ENCODE data around the gene HGFAC. TPM values are rescaled to one million over a fixed set of nuclear protein-coding genes. Genes with fewer than 3 reads are reported as not detected.

The HGFAC gene
- polyA plus RNA-seq, 4 donors, result 0.21 to 0.30 TPM; not detected in 2

GRCh38 chr4:3437998-3438846 lies 3.5 kb upstream of the HGFAC start:
- no peaks in the 10 kb centered on the region for H3K9me3 ChIP-seq (ENCODE audit: control insufficient read depth in 2 of 2, insufficient read depth in 1 of 2, low read depth in 1 of 2, low read length in 1 of 2)
- no peak for DNase-seq
- whole genome bisulfite sequencing, 3 donors, result 70 to 74% (median 73%) methylated on average over 20 to 28 of the region's 28 CpGs
- H3K4me1 ChIP-seq (ENCODE audit: control insufficient read depth in 3 of 3, insufficient read depth in 2 of 3, low read depth in 1 of 3, low read length in 2 of 3), result no peaks in the 10 kb centered on the region
- H3K4me3 ChIP-seq (ENCODE audit: low read depth in 1 of 3, low read length in 3 of 3), result no peak overlapping the region
- FAIRE-seq, result no peak
- peaks cover 0 to 4% (median 0%) of the 10 kb centered on the region in 3 donors for H3K36me3 ChIP-seq (ENCODE audit: control insufficient read depth in 3 of 3, insufficient read depth in 2 of 3, low read depth in 1 of 3, low read length in 3 of 3)
- H3K27ac ChIP-seq (ENCODE audit: low read depth in 1 of 3, low read length in 2 of 3), result no peak overlapping the region
- no peaks in the 10 kb centered on the region for H3K27me3 ChIP-seq (ENCODE audit: control insufficient read depth in 3 of 3, insufficient read depth in 3 of 3, low read length in 3 of 3)

DNA sequence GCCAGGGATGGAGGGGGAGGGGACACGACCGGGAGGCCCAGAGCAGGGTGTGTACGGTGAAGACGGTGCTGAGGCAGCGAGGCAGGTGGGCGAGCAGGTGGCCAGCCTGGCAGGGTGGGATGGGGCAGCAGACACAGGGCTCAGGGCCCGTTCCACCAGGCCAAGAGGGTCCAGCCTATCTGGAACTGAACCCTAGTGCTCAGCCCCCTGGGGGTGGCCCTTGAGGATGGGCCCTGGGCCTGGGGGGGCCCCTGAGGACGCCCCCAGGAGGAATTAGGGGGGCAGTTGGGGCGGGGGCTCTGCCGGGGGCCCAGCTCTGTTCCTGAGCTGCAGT lies 3.0 kb upstream of the HGFAC start:
- Histone ChIP-seq H3K36me3 (ENCODE audit: control insufficient read depth in 3 of 3, insufficient read depth in 2 of 3, low read depth in 1 of 3, low read length in 3 of 3) (no peaks in the 10 kb centered on the region), H3K27me3 (ENCODE audit: control insufficient read depth in 3 of 3, insufficient read depth in 3 of 3, low read length in 3 of 3) (no peaks in the 10 kb centered on the region), H3K9me3 (ENCODE audit: control insufficient read depth in 2 of 2, insufficient read depth in 1 of 2, low read depth in 1 of 2, low read length in 1 of 2) (no peaks in the 10 kb centered on the region), H3K4me1 (ENCODE audit: control insufficient read depth in 3 of 3, insufficient read depth in 2 of 3, low read depth in 1 of 3, low read length in 2 of 3) (no peaks in the 10 kb centered on the region), H3K4me3 (ENCODE audit: low read depth in 1 of 3, low read length in 3 of 3) (no peak overlapping the region), H3K27ac (ENCODE audit: low read depth in 1 of 3, low read length in 2 of 3) (no peak overlapping the region)
- WGBS, 3 donors, result 32 to 59% (median 47%) methylated on average over 9 to 10 of the region's 10 CpGs
- DNase-seq, result no peak
- no peak for FAIRE-seq

- Histone ChIP-seq H3K27ac (ENCODE audit: low read depth in 1 of 3, low read length in 2 of 3) (no peak overlapping the region), H3K36me3 (ENCODE audit: control insufficient read depth in 3 of 3, insufficient read depth in 2 of 3, low read depth in 1 of 3, low read length in 3 of 3) (no peaks in the 10 kb centered on the region), H3K27me3 (ENCODE audit: control insufficient read depth in 3 of 3, insufficient read depth in 3 of 3, low read length in 3 of 3) (no peaks in the 10 kb centered on the region), H3K9me3 (ENCODE audit: control insufficient read depth in 2 of 2, insufficient read depth in 1 of 2, low read depth in 1 of 2, low read length in 1 of 2) (no peaks in the 10 kb centered on the region), H3K4me1 (ENCODE audit: control insufficient read depth in 3 of 3, insufficient read depth in 2 of 3, low read depth in 1 of 3, low read length in 2 of 3) (no peaks in the 10 kb centered on the region), H3K4me3 (ENCODE audit: low read depth in 1 of 3, low read length in 3 of 3) (no peak overlapping the region)
- 70 to 82% (median 73%) methylated on average over 15 to 16 of the region's 16 CpGs for WGBS, 3 donors
- no peak for DNase-seq
- FAIRE-seq, result no peak
Measured at GRCh38 chr4:3439391-3439790, 2.4 kb upstream of the HGFAC start.

DNA sequence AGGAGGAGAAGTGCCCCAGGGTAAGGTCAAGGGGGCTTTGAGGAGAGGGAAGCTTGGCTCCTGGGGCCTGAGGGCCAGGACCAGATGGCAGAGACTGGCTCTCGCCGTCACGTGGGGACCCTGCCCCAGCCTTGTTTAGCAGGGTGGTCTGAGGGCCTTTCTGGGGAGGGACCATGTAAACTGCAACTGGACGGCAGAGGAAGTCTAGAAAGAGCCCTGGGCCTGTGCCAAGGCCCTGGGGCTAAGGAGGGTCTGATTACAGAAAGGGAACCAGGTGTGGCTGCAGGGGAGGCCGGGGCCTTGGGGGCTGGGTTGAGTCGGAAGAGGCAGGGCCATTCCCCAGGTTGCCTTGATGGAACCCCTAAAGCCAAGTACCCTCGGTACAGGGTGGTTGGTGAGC lies 1.8 kb upstream of the HGFAC start:
- 59 to 63% (median 63%) methylated on average over 7 of the region's 7 CpGs for WGBS, 3 donors
- no peak for DNase-seq
- no peaks in the 10 kb centered on the region for H3K4me1 ChIP-seq (ENCODE audit: control insufficient read depth in 3 of 3, insufficient read depth in 2 of 3, low read depth in 1 of 3, low read length in 2 of 3)

DNA sequence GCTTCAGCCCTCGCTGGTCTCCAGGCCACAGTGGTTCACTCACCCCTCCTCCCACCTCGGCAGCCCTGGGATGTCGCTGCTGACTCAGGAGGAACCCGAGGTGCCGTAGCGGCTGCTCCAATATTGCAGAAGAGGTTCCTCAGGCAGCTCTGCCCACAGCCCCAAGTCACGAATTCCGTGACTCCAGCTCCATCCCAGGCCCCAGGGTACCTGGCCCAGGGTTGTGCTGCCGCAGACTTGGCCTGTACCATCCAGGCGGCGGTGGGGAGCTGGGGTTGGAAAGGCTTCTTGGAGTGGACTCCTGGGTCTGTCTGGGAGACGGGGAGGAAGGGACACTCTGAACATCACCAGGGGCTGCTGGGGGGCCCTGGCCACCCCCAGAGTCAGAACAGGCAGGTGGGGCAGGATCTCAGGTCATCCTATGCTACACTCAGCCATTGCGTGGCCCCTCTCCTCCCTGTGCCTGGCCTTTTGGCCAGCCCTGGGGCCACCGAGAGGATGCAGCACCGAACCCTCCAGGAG lies 728 bp upstream of the HGFAC start:
- WGBS, 3 donors, result 37 to 66% (median 54%) methylated on average over 15 of the region's 15 CpGs
- no peak overlapping the region for H3K27ac ChIP-seq (ENCODE audit: low read depth in 1 of 3, low read length in 2 of 3)
- no peak for DNase-seq

More for the DNA sequence above, 1.8 kb upstream of the HGFAC start:
- no peak overlapping the region for H3K4me3 ChIP-seq (ENCODE audit: low read depth in 1 of 3, low read length in 3 of 3)
- no peaks in the 10 kb centered on the region for H3K27me3 ChIP-seq (ENCODE audit: control insufficient read depth in 3 of 3, insufficient read depth in 3 of 3, low read length in 3 of 3)
- H3K27ac ChIP-seq (ENCODE audit: low read depth in 1 of 3, low read length in 2 of 3), result no peak overlapping the region
- no peaks in the 10 kb centered on the region for H3K9me3 ChIP-seq (ENCODE audit: control insufficient read depth in 2 of 2, insufficient read depth in 1 of 2, low read depth in 1 of 2, low read length in 1 of 2)
- FAIRE-seq, result no peak
- no peaks in the 10 kb centered on the region for H3K36me3 ChIP-seq (ENCODE audit: control insufficient read depth in 3 of 3, insufficient read depth in 2 of 3, low read depth in 1 of 3, low read length in 3 of 3)

GRCh38 chr4:3442460-3442958 lies 741 bp downstream of the HGFAC start:
- FAIRE-seq, result no peak
- Histone ChIP-seq H3K27me3 (ENCODE audit: control insufficient read depth in 3 of 3, insufficient read depth in 3 of 3, low read length in 3 of 3) (no peaks in the 10 kb centered on the region), H3K36me3 (ENCODE audit: control insufficient read depth in 3 of 3, insufficient read depth in 2 of 3, low read depth in 1 of 3, low read length in 3 of 3) (no peaks in the 10 kb centered on the region), H3K4me1 (ENCODE audit: control insufficient read depth in 3 of 3, insufficient read depth in 2 of 3, low read depth in 1 of 3, low read length in 2 of 3) (no peaks in the 10 kb centered on the region), H3K27ac (ENCODE audit: low read depth in 1 of 3, low read length in 2 of 3) (no peak overlapping the region), H3K4me3 (ENCODE audit: low read depth in 1 of 3, low read length in 3 of 3) (no peak overlapping the region), H3K9me3 (ENCODE audit: control insufficient read depth in 2 of 2, insufficient read depth in 1 of 2, low read depth in 1 of 2, low read length in 1 of 2) (no peaks in the 10 kb centered on the region)
- no peak for DNase-seq
- 57 to 75% (median 60%) methylated on average over 14 of the region's 14 CpGs for WGBS, 3 donors

More for the DNA sequence above, 728 bp upstream of the HGFAC start:
- Histone ChIP-seq H3K4me3 (ENCODE audit: low read depth in 1 of 3, low read length in 3 of 3) (no peak overlapping the region), H3K9me3 (ENCODE audit: control insufficient read depth in 2 of 2, insufficient read depth in 1 of 2, low read depth in 1 of 2, low read length in 1 of 2) (no peaks in the 10 kb centered on the region), H3K4me1 (ENCODE audit: control insufficient read depth in 3 of 3, insufficient read depth in 2 of 3, low read depth in 1 of 3, low read length in 2 of 3) (no peaks in the 10 kb centered on the region), H3K36me3 (ENCODE audit: control insufficient read depth in 3 of 3, insufficient read depth in 2 of 3, low read depth in 1 of 3, low read length in 3 of 3) (no peaks in the 10 kb centered on the region), H3K27me3 (ENCODE audit: control insufficient read depth in 3 of 3, insufficient read depth in 3 of 3, low read length in 3 of 3) (no peaks in the 10 kb centered on the region)
- no peak for FAIRE-seq

GRCh38 chr4:3442959-3443749 lies 1.4 kb downstream of the HGFAC start:
- DNase-seq (peak; percentile 33 to 59), FAIRE-seq (no peak)
- H3K4me3 ChIP-seq (ENCODE audit: low read depth in 1 of 3, low read length in 3 of 3), result no peak overlapping the region
- H3K9me3 ChIP-seq (ENCODE audit: control insufficient read depth in 2 of 2, insufficient read depth in 1 of 2, low read depth in 1 of 2, low read length in 1 of 2), result no peaks in the 10 kb centered on the region
- 38 to 52% (median 43%) methylated on average over 26 to 36 of the region's 36 CpGs for WGBS, 3 donors
- H3K27me3 ChIP-seq (ENCODE audit: control insufficient read depth in 3 of 3, insufficient read depth in 3 of 3, low read length in 3 of 3), result no peaks in the 10 kb centered on the region
- no peaks in the 10 kb centered on the region for H3K36me3 ChIP-seq (ENCODE audit: control insufficient read depth in 3 of 3, insufficient read depth in 2 of 3, low read depth in 1 of 3, low read length in 3 of 3)
- no peak overlapping the region for H3K27ac ChIP-seq (ENCODE audit: low read depth in 1 of 3, low read length in 2 of 3)
- no peaks in the 10 kb centered on the region for H3K4me1 ChIP-seq (ENCODE audit: control insufficient read depth in 3 of 3, insufficient read depth in 2 of 3, low read depth in 1 of 3, low read length in 2 of 3)

GRCh38 chr4:3443750-3444309 lies 2.1 kb downstream of the HGFAC start:
- H3K9me3 ChIP-seq (ENCODE audit: control insufficient read depth in 2 of 2, insufficient read depth in 1 of 2, low read depth in 1 of 2, low read length in 1 of 2), result no peaks in the 10 kb centered on the region
- H3K4me3 ChIP-seq (ENCODE audit: low read depth in 1 of 3, low read length in 3 of 3), result no peak overlapping the region
- H3K27ac ChIP-seq (ENCODE audit: low read depth in 1 of 3, low read length in 2 of 3), result no peak overlapping the region
- H3K36me3 ChIP-seq (ENCODE audit: control insufficient read depth in 3 of 3, insufficient read depth in 2 of 3, low read depth in 1 of 3, low read length in 3 of 3), result no peaks in the 10 kb centered on the region
- DNase-seq (no peak), FAIRE-seq (no peak)
- no peaks in the 10 kb centered on the region for H3K27me3 ChIP-seq (ENCODE audit: control insufficient read depth in 3 of 3, insufficient read depth in 3 of 3, low read length in 3 of 3)
- no peaks in the 10 kb centered on the region for H3K4me1 ChIP-seq (ENCODE audit: control insufficient read depth in 3 of 3, insufficient read depth in 2 of 3, low read depth in 1 of 3, low read length in 2 of 3)
- 43 to 68% (median 63%) methylated on average over 11 to 17 of the region's 17 CpGs for WGBS, 3 donors
